Natural killer cell (primary cell): ENCODE measurements around the gene SSNA1. TPM values are rescaled to one million over a fixed set of nuclear protein-coding genes. Genes with fewer than 3 reads are reported as not detected.

Experiments
- ATAC-seq, 3 donors: fragments of 150-1000 bp in 2 of 3; fragments of 200-7000 bp in 1 of 3; cut with Tn5 transposase; 1 replicate in 1 of 3; 2 replicates in 2 of 3; pipeline ENCODE4 v1.10.0; 2021; ENCODE audit warnings: mild to moderate bottlenecking in 2 of 3, moderate library complexity in 2 of 3
- DNase-seq, 2 donors: peaks; one replicate each; pipeline versions ENCODE4 v3.0.0 to v3.0.0-alpha.2; 2013 to 2021; ENCODE audit warnings: mixed read lengths in 1 of 2
- H3K27ac ChIP-seq: one replicate; pipeline ENCODE4 v1.5.1; 2013; ENCODE audit warnings: mild to moderate bottlenecking, low read length
- H3K27me3 ChIP-seq: one replicate; pipeline ENCODE4 v1.6.1; 2013; ENCODE audit warnings: low read length; ENCODE audit not compliant: control insufficient read depth, insufficient read depth
- H3K36me3 ChIP-seq: one replicate; pipeline ENCODE4 v1.6.1; 2013; ENCODE audit warnings: low read length; ENCODE audit not compliant: control insufficient read depth, insufficient read depth
- H3K4me1 ChIP-seq: one replicate; pipeline ENCODE4 v1.6.1; 2013; ENCODE audit warnings: low read length; ENCODE audit not compliant: control insufficient read depth, insufficient read depth
- H3K4me3 ChIP-seq: one replicate; pipeline ENCODE4 v1.5.1; 2013; ENCODE audit warnings: low read length
- H3K9me3 ChIP-seq: one replicate; pipeline ENCODE4 v1.6.1; 2013; ENCODE audit warnings: low read length; ENCODE audit not compliant: control insufficient read depth, insufficient read depth
- H3K27ac Mint-ChIP-seq, 2 donors: one replicate each; pipeline ENCODE4 v1.8.0; 2022; ENCODE audit warnings: mild to moderate bottlenecking in 2 of 2, mixed read lengths in 2 of 2, moderate library complexity in 1 of 2
- H3K27me3 Mint-ChIP-seq, 2 donors: one replicate each; pipeline ENCODE4 v1.8.0; 2022; ENCODE audit warnings: low read depth in 2 of 2, mixed read lengths in 2 of 2
- H3K36me3 Mint-ChIP-seq: one replicate; pipeline ENCODE4 v1.8.0; 2022; ENCODE audit warnings: mixed read lengths
- H3K4me1 Mint-ChIP-seq, 2 donors: one replicate each; pipeline ENCODE4 v1.8.0; 2022; ENCODE audit warnings: mixed read lengths in 2 of 2
- H3K4me3 Mint-ChIP-seq: one replicate; pipeline ENCODE4 v1.8.0; 2022; ENCODE audit warnings: mild to moderate bottlenecking, moderate library complexity, mixed read lengths
- H3K9me3 Mint-ChIP-seq, 2 donors: one replicate each; pipeline ENCODE4 v1.8.0; 2022; ENCODE audit warnings: mixed read lengths in 2 of 2
- CTCF ChIP-seq: fragments of 200-600 bp; IDR thresholded peaks from one replicate; pipeline ENCODE4 v1.8.0; 2022; ENCODE audit warnings: antibody characterized with exemption
- WGBS: methylation state at CpG from one replicate; pipeline ENCODE4 v1.1.7; 2013; ENCODE audit warnings: missing lambda C conversion rate; ENCODE audit not compliant: insufficient coverage; 5-methylcytosine and 5-hydroxymethylcytosine counted together
- intact Hi-C: fragments of 100-400 bp; cut with micrococcal nuclease; formaldehyde crosslinking; loops from one replicate; pipeline ENCODE4 v1.14.2; 2022
- total RNA-seq, 4 donors: library from RNA; stranded (reverse); fragments of 120-200 nt in 1 of 4; gene quantifications; one replicate each; pipeline versions ENCODE4 v1.2.3 to v1.2.4, GENCODE V29; 2013 to 2022

The SSNA1 gene
- total RNA-seq, 3 donors from 2014 or later (not counting 1 experiment from before 2014, with no cell fraction given): 45.1 to 53.5 (median 52.2) TPM

- Mint-ChIP-seq H3K27me3 (no peaks in the 10 kb centered on the region), H3K4me1 (peaks cover 37 to 45% of the 10 kb centered on the region in 2 donors), H3K4me3 (peak overlapping the region; percentile 93), H3K36me3 (no peaks in the 10 kb centered on the region), H3K27ac (peak overlapping the region; percentile 92 to 96), H3K9me3 (no peaks in the 10 kb centered on the region)
- Histone ChIP-seq H3K4me1 (peaks cover 40% of the 10 kb centered on the region), H3K27ac (peak overlapping the region; percentile 64), H3K4me3 (peak overlapping the region; percentile 57), H3K9me3 (no peaks in the 10 kb centered on the region), H3K27me3 (no peaks in the 10 kb centered on the region), H3K36me3 (no peaks in the 10 kb centered on the region)
- TF ChIP-seq CTCF: no peak
- DNase-seq (no peak), ATAC-seq (no peak)
- 24% methylated on average over 21 of the region's 21 CpGs for WGBS
- intact Hi-C loops: loop anchor here (1.0 to 5.0 kb wide), 3 partner anchors 16 to 38 kb away; partner anchors contain the start of genes ANAPC2, RNF208, SSNA1 and TUBB4B
These were observed 16.3 kb downstream of the SSNA1 start for GRCh38 chr9:137204731-137205125.

- Histone ChIP-seq H3K27ac (peak within 1 kb of the TSS; percentile 80), H3K4me3 (peak within 1 kb of the TSS; percentile 81), H3K9me3 (no peaks in the 10 kb centered on the region), H3K4me1 (peaks cover 39% of the 10 kb centered on the region), H3K36me3 (no peaks in the 10 kb centered on the region), H3K27me3 (no peaks in the 10 kb centered on the region)
- Mint-ChIP-seq H3K27ac (peak within 1 kb of the TSS; percentile 92 to 96), H3K27me3 (no peaks in the 10 kb centered on the region), H3K36me3 (no peaks in the 10 kb centered on the region), H3K9me3 (no peaks in the 10 kb centered on the region), H3K4me3 (peak within 1 kb of the TSS; percentile 93), H3K4me1 (peaks cover 37 to 45% of the 10 kb centered on the region in 2 donors)
- intact Hi-C loops: loop anchor here (1.0 to 2.0 kb wide), 2 partner anchors 17 kb away; partner anchors contain the start of genes ANAPC2, RNF208 and SSNA1
- TF ChIP-seq CTCF: no peak
- under 1% methylated on average over 98 of the region's 98 CpGs for WGBS
- ATAC-seq (peak; percentile 52 to 63 (median 56)), DNase-seq (peak; percentile 95)
These were observed 16.9 kb downstream of the SSNA1 start, which contains the start of the genes NDOR1 and TMEM203 for GRCh38 chr9:137205126-137206069. Gene NDOR1 (plus strand): TSS chr9:137205700. CDS start chr9:137205778, 78 bp downstream. Gene TMEM203 (minus strand): TSS chr9:137205648. CDS start chr9:137205414, 234 bp downstream.

- peak overlapping the region; percentile 93 for H3K4me3 Mint-ChIP-seq
- TF ChIP-seq CTCF: no peak
- H3K9me3 ChIP-seq: no peaks in the 10 kb centered on the region
- DNase-seq (no peak), ATAC-seq (no peak)
- H3K4me1 ChIP-seq: peaks cover 32% of the 10 kb centered on the region
- peaks cover 38 to 39% of the 10 kb centered on the region in 2 donors for H3K4me1 Mint-ChIP-seq
- H3K4me3 ChIP-seq: no peak overlapping the region
- H3K36me3 Mint-ChIP-seq: no peaks in the 10 kb centered on the region
- peak overlapping the region; percentile 92 to 96 for H3K27ac Mint-ChIP-seq
- H3K27me3 Mint-ChIP-seq: no peaks in the 10 kb centered on the region
- 87% methylated on average over 7 of the region's 7 CpGs for WGBS
- no peak overlapping the region for H3K27ac ChIP-seq
- intact Hi-C loops: no loop called here
- H3K36me3 ChIP-seq: no peaks in the 10 kb centered on the region
- no peaks in the 10 kb centered on the region for H3K27me3 ChIP-seq
- no peaks in the 10 kb centered on the region for H3K9me3 Mint-ChIP-seq
These were observed 18.1 kb downstream of the SSNA1 start for GRCh38 chr9:137206602-137207001.
